GM08714 (cell line): ENCODE data around the gene SOHLH2.

Experiments used
- H3K4me3 ChIP-seq: fragments of 200-500 bp; sonication (Bioruptor generic); 2 replicates; pipeline ENCODE4 v1.5.1; 2014; ENCODE audit warnings: mild to moderate bottlenecking, low read length, inconsistent platforms
- ZNF274 ChIP-seq: IDR thresholded peaks from 2 replicates; pipeline ENCODE4 v1.6.1; 2012; ENCODE audit warnings: mild to moderate bottlenecking, low read depth, low read length

SOHLH2 gene

GRCh38 chr13:36160297-36160696, 54.1 kb downstream of the SOHLH2 start:
- no peak overlapping the region for H3K4me3 ChIP-seq
- TF ChIP-seq ZNF274: no peak

GRCh38 chr13:36158611-36159010, 55.7 kb downstream of the SOHLH2 start:
- TF ChIP-seq ZNF274: no peak
- no peak overlapping the region for H3K4me3 ChIP-seq

- no peak overlapping the region for H3K4me3 ChIP-seq
- TF ChIP-seq ZNF274: no peak
These were observed 56.9 kb downstream of the SOHLH2 start for GRCh38 chr13:36157480-36157879.

DNA sequence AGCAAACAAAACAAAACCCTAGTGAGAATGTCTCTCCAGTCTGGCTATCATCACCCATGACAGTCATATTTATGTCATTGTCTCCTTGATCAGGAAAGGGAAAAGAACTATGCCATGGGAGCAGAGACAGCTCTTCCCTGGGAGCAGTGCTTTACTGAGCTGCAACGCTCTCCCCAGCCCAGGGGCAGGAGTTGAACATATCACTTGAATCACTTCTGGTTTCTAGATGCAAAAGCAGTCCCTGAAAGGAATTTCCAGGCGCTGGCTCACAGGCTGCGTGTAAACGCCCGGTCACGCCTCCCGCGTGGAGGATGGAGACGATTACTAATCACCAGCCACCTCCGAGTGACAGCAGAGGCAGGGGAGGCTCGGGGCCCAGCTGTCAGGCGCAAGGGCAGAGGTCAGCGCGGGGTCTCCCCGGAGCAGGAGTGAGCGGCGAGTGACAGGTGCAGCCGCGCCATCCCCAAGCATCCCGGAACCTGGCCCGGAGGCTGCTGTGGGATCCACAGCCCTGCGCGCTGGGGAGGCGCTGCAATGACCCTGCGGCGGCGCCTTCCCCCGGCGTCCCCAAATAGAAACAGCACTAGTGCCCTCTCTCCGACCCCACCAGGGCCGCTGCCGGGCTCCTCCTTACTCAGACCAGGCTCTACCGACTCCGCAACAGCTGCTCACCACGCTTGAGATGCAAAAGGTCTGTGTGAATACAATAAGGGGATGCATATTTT, 59.6 kb downstream of the SOHLH2 start:
- TF ChIP-seq ZNF274: no peak
- H3K4me3 ChIP-seq: no peak overlapping the region

DNA sequence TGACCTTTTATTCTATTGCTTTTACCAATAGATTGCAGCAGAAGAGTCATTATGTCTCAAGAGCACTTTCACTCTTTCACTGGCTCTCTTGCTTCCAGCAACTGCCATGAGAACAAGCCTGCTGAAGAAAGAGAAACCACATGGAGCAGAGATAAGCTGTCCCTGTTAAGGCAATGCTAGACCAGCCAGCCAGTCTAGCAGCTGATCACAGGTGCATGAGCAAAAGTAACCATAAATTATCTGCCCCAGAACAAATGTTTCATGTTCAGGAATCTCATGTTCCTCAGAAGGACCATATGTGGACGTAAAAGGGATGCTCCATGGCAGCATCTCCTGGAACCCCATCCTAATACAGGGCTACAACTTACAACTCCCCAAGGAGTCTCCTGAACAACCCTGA, 62.8 kb downstream of the SOHLH2 start:
- H3K4me3 ChIP-seq: no peak overlapping the region
- no peak for TF ChIP-seq ZNF274

- no peak overlapping the region for H3K4me3 ChIP-seq
- TF ChIP-seq ZNF274: no peak
These were observed 65.9 kb downstream of the SOHLH2 start for GRCh38 chr13:36148446-36148845.

DNA sequence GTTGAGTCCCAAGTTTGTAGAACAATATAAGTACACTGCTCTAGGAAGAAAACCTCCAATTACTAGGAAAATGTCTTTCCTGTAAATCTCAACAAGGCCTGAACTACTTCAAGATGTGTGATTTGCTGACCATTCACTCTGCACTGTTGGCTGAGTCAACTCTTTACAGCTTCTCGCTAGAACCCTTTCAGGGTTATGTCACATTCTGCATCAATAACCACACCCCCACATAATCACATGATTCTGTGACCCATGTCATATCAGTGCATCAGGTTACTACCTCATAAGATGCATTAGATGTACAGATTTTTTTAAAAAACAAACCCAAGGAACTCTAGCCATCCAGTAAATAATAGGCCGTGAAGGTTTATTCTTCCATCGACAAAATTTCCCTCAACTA, 67.0 kb downstream of the SOHLH2 start:
- no peak overlapping the region for H3K4me3 ChIP-seq
- TF ChIP-seq ZNF274: no peak

DNA sequence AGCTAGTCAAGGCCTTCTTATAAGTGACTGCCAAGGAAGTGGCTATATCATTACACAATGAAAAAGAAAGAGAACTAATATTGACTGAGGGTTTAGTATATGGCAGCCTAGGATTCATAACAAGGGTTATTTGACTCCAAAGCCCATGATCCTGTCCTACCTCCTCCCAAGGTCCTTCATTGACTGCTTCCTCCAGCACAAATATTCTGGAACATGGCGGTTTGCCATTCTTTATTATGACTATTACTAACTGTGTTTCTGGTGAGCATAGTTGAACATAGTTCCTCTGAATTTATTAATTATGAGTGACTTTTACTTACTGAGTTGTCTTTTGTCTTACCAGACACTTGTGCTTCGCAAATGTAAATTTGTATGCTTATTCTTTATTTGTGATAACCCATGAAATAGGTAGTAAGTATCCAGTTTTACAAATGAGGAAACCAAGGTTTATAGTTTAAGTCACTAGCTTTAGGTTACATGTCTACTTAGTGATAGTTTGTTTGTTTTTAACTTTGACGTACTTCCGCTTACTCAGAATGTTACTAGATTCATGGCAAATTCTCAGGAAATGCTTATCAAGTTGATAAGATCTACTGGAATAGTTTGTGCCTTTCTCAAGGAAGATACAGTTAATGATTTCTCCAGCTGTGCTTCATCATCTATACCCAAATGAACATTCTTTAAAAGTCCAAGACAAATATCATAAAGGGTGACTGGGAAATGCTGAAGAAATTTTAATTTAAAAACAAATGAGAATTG, 67.7 kb downstream of the SOHLH2 start:
- TF ChIP-seq ZNF274: no peak

DNA sequence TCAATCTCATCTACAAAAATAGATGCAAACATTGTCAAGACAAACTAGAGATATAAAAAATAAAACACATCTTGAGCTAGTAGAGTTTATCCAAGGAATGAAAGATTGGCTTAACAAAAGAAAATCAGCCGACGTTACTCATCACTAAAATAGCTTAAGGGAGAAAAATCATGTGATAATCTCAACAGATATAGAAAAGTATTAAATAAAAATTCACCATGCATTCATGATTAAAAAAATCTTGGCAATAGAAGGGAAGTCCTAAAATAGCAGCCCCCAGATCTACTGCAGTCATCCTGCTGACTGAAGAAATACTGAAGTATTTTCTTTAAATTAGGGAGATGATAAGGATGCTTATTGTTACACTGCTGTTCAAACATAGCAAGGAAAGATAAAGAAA, 70.6 kb downstream of the SOHLH2 start:
- no peak for TF ChIP-seq ZNF274
- H3K4me3 ChIP-seq: no peak overlapping the region

More for the DNA sequence above, 67.7 kb downstream of the SOHLH2 start:
- H3K4me3 ChIP-seq: no peak overlapping the region

DNA sequence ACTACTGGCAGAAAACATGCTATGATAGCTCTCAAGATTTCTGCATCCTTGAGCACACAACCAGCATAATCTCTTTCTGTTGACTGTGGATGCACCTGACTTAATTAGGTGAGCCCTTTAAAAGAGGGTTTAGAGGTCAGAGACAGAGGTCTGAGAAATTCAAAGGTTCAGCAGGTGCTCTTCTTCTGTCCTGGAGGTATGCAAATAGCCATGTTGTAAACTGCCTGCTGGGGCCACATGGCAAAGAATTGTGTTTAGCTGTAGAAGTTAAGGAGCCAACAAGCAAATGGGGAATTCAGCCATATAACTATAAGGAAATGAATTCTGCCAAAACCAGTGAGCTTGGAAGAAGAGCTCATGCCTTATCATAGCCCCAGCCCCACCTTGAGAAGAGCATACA, 71.6 kb downstream of the SOHLH2 start:
- no peak for TF ChIP-seq ZNF274
- H3K4me3 ChIP-seq: no peak overlapping the region

- TF ChIP-seq ZNF274: no peak
- no peak overlapping the region for H3K4me3 ChIP-seq
These were observed 78.5 kb downstream of the SOHLH2 start for GRCh38 chr13:36135876-36136275.

DNA sequence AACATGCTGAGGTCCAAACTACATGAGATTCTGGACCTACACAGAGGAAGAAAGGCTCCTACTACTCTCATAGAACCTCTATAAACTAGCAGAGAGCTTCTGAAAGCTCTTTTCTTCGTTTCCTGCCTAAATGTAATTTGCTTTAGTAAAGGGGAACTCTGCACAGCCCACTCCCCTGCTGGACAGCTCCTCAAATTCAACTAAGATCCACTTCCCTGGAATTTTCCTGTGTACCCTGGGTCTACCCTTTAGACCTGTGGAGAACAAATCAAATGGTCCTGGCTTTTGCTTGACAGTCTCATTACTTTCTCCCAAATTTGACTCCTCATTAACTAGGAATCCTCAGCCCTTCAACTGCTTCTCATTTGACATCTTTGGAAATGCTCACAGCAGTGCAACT, 79.7 kb downstream of the SOHLH2 start:
- no peak for TF ChIP-seq ZNF274
- H3K4me3 ChIP-seq: no peak overlapping the region

GRCh38 chr13:36133950-36134626, 80.3 kb downstream of the SOHLH2 start:
- no peak for TF ChIP-seq ZNF274

DNA sequence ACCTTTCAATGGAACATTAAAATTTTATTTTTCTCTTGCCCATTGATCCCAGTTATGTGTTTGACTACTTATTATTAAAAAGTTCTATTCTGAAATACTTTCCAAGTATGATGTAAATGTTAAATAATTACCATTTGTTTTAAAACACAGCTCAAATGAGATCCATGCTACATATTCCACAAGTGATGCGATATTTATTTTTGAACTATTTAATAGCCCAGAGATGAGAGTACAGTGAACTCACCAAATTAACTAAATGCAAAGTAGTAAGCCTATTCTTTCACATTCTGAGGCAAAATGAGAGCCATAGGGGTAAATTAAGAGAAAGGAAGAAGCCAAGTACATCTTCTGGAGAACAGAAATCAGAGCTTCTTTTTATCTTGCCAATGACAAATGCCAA, 82.0 kb downstream of the SOHLH2 start:
- TF ChIP-seq ZNF274: no peak
- H3K4me3 ChIP-seq: no peak overlapping the region

More at GRCh38 chr13:36133950-36134626, 80.3 kb downstream of the SOHLH2 start:
- no peak overlapping the region for H3K4me3 ChIP-seq

GRCh38 chr13:36131931-36132297, 82.4 kb downstream of the SOHLH2 start:
- TF ChIP-seq ZNF274: no peak
- H3K4me3 ChIP-seq: no peak overlapping the region
